ENCODE measurements around the gene NXPH3. TPM values are rescaled to one million over a fixed set of nuclear protein-coding genes. Genes with fewer than 3 reads are reported as not detected.
A peak's percentile ranks its signal among the peaks of the same experiment; 100 is the strongest.

Gene NXPH3
- 10 to 100 TPM; 24.4 to 26.4 (median 25.0) TPM for total RNA-seq

DNA sequence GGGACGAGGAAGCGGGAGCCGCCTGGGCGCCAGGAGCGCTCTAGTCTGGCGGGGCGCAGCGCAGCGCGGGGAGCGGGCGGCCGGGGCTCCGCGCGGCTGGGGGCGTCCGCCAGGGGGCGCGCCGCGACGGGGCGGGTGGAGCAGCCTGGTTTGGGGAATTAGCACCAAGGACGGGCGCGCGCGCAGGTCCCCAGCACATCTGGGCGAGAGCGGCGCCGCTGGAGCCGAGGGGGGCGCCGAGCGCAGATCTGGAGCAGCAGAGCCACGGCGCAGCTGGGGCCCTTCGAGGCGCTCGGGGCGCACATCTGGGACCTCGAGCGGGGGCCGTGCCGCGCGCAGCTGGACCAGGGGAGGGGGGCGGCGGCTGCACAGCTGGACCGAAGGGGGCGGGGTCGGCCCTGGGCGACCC, at the start of gene NXPH3:
TSS of gene NXPH3 (plus strand) at position 193 of the 409 bp plus-strand sequence. CDS start 349 bp downstream, outside the sequence.
- H3K36me3 ChIP-seq, result peaks cover 0 to 16% of the 10 kb centered on the region in 2 donors
- H3K27me3 ChIP-seq, result no peaks in the 10 kb centered on the region
- ATAC-seq, result peak; percentile 81
- peak within 1 kb of the TSS; percentile 70 to 75 for H3K4me3 ChIP-seq
- H3K4me1 ChIP-seq, result peaks cover 0 to 62% (median 17%) of the 10 kb centered on the region in 3 donors
- WGBS, 2 donors (ENCODE audit: low coverage in 1 of 2), result no CpG with 5 or more reads among the region's 55 CpGs
- no peaks in the 10 kb centered on the region for H3K9me3 ChIP-seq
- peak within 1 kb of the TSS; percentile 65 to 93 (median 88) for H3K27ac ChIP-seq
- TF ChIP-seq EP300 (IDR thresholded peaks at IDR 0.05), result no peak
- no peak for TF ChIP-seq POLR2AphosphoS5 (IDR thresholded peaks at IDR 0.05)
- TF ChIP-seq POLR2A (IDR thresholded peaks at IDR 0.05), result no peak
- TF ChIP-seq, protein P1, sequence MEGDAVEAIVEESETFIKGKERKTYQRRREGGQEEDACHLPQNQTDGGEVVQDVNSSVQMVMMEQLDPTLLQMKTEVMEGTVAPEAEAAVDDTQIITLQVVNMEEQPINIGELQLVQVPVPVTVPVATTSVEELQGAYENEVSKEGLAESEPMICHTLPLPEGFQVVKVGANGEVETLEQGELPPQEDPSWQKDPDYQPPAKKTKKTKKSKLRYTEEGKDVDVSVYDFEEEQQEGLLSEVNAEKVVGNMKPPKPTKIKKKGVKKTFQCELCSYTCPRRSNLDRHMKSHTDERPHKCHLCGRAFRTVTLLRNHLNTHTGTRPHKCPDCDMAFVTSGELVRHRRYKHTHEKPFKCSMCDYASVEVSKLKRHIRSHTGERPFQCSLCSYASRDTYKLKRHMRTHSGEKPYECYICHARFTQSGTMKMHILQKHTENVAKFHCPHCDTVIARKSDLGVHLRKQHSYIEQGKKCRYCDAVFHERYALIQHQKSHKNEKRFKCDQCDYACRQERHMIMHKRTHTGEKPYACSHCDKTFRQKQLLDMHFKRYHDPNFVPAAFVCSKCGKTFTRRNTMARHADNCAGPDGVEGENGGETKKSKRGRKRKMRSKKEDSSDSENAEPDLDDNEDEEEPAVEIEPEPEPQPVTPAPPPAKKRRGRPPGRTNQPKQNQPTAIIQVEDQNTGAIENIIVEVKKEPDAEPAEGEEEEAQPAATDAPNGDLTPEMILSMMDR (IDR thresholded peaks at IDR 0.05), result peak in 3 of 4 experiments; percentile 72 to 91 (median 89)

DNA sequence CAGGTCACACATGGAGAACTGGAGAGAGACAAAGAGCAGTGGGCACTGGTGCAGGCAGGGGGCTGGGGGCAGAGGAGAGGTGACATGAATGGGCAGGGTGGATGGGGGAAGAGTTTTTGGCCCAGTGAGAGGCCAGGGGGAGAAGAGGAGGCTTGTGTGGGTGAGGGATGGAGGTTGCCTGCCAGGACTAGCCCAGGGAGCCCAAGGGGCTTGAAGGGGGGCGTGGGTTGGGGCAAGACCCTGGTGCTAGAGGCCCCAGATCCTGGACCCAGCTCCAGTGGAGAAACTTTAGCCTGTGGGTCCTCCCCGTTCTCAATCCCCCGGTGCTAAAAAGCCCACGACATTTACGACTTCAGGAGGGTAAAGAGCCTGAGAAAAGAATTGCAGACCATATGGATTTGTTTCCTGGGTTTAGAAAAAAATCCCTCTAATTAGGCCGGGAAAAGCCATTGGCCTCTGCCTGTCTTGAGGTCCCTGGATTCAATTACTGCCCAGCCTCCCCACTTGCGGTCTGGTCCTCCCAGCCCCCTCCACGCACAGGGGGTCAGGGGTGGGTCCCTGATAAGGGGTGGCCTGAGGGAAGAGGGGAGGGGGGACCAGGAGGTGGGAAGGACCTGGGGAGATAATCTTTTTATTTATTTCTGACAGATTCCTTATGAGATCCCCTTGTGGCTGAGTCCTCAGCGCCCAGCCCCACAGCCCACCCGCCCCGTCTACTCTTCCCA, 47.6 kb upstream of the NXPH3 start:
- no peak for ATAC-seq
- H3K36me3 ChIP-seq, result no peaks in the 10 kb centered on the region
- H3K9me3 ChIP-seq, result no peaks in the 10 kb centered on the region
- TF ChIP-seq, protein P1 (IDR thresholded peaks at IDR 0.05), result no peak
- no peak for TF ChIP-seq POLR2A (IDR thresholded peaks at IDR 0.05)
- TF ChIP-seq POLR2AphosphoS5 (IDR thresholded peaks at IDR 0.05), result no peak
- TF ChIP-seq EP300 (IDR thresholded peaks at IDR 0.05), result no peak
- H3K4me1 ChIP-seq, result no peaks in the 10 kb centered on the region
- H3K4me3 ChIP-seq, result no peak overlapping the region
- H3K27me3 ChIP-seq, result peaks cover 23% of the 10 kb centered on the region
- WGBS, 2 donors (ENCODE audit: low coverage in 1 of 2), result 80 to 82% methylated on average over 3 to 6 of the region's 11 CpGs
- H3K27ac ChIP-seq, result no peak overlapping the region

DNA sequence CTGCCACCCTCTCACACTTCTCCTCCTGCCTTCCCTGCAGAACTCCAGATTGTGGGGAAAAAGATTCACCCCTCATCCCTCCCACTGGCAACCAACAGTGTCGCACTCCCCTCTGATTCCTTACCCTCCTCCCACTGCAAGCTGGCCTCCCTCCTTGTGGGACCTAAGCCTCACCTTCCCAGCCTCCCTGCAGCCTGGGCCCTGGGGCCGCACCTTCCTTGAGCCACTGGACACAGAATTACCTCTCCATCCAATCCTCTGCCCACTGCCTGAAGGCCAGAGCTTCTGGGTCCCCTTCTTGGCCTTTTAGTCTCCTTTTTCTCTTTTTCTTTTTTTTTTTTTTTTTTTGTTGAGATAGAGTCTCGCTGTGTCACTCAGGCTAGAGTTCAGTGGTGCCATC, 46.7 kb upstream of the NXPH3 start:
- no peaks in the 10 kb centered on the region for H3K36me3 ChIP-seq
- no peaks in the 10 kb centered on the region for H3K4me1 ChIP-seq
- WGBS, 2 donors (ENCODE audit: low coverage in 1 of 2), result 82 to 100% methylated on average over 1 to 3 of the region's 3 CpGs
- TF ChIP-seq EP300 (IDR thresholded peaks at IDR 0.05) (no peak), POLR2A (IDR thresholded peaks at IDR 0.05) (no peak), POLR2AphosphoS5 (IDR thresholded peaks at IDR 0.05) (no peak)
- TF ChIP-seq, protein P1 (IDR thresholded peaks at IDR 0.05), result no peak
- peaks cover 31% of the 10 kb centered on the region for H3K27me3 ChIP-seq
- ATAC-seq, result no peak
- no peaks in the 10 kb centered on the region for H3K9me3 ChIP-seq
- no peak overlapping the region for H3K27ac ChIP-seq
- no peak overlapping the region for H3K4me3 ChIP-seq

DNA sequence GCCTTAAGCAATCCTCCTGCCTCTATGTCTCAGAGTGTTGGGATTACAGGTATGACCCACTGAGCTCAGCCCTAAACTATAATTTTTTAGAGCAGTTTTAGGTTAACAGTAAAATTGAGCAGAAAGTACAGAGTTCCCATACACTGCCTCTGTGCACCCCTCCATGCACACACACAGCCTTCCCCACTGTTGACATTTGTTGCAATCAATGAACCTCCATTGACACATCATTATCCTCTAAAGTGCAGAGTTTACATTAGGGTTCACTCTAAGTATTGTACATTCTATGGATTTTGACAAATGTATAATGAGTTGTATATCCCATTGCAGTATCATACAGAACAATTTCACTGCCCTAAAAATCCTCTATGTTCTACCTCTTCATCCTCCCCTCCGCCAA, 45.6 kb upstream of the NXPH3 start:
- 100% methylated on average over 1 of the region's 1 CpG for WGBS, 2 donors (ENCODE audit: low coverage in 1 of 2)
- no peaks in the 10 kb centered on the region for H3K9me3 ChIP-seq
- H3K27me3 ChIP-seq, result peaks cover 40% of the 10 kb centered on the region
- H3K4me3 ChIP-seq, result no peak overlapping the region
- ATAC-seq, result no peak
- no peaks in the 10 kb centered on the region for H3K4me1 ChIP-seq
- H3K36me3 ChIP-seq, result no peaks in the 10 kb centered on the region
- no peak for TF ChIP-seq POLR2A (IDR thresholded peaks at IDR 0.05)
- TF ChIP-seq EP300 (IDR thresholded peaks at IDR 0.05), result no peak
- no peak for TF ChIP-seq POLR2AphosphoS5 (IDR thresholded peaks at IDR 0.05)
- TF ChIP-seq, protein P1 (IDR thresholded peaks at IDR 0.05), result no peak
- H3K27ac ChIP-seq, result no peak overlapping the region

DNA sequence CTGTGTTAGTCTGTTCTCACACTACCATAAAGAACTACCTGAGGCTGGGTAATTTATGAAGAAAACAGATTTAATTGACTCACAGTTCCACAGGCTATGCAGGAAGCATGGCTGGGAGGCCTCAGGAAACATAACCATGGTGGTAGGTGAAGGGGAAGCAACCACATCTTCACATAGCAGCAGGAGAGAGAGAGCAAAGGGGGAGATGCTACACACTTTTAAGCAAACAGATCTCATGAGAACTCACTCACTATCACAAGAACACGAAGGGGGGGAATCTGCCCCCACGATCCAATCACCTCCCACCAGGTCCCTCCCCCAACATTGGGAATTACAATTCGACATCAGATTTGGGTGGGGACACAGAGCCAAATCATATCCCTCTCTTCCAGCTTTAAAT, 31.8 kb upstream of the NXPH3 start:
- H3K27ac ChIP-seq, result no peak overlapping the region
- TF ChIP-seq, protein P1 (IDR thresholded peaks at IDR 0.05), result no peak
- TF ChIP-seq EP300 (IDR thresholded peaks at IDR 0.05) (no peak), POLR2A (IDR thresholded peaks at IDR 0.05) (no peak), POLR2AphosphoS5 (IDR thresholded peaks at IDR 0.05) (no peak)

More for the DNA sequence above, 31.8 kb upstream of the NXPH3 start:
- H3K4me1 ChIP-seq, result no peaks in the 10 kb centered on the region
- ATAC-seq, result no peak
- peaks cover 3% of the 10 kb centered on the region for H3K27me3 ChIP-seq
- peaks cover 0 to 7% (median 0%) of the 10 kb centered on the region in 3 donors for H3K9me3 ChIP-seq
- 92 to 100% methylated on average over 3 of the region's 3 CpGs for WGBS, 2 donors (ENCODE audit: low coverage in 1 of 2)
- no peaks in the 10 kb centered on the region for H3K36me3 ChIP-seq
- no peak overlapping the region for H3K4me3 ChIP-seq
